Stimulated activated CD8-positive, alpha-beta memory T cell treated with anti-CD3 and anti-CD28 coated beads, Interleukin-12 subunit alpha, Interleukin-12 subunit beta, amount 100 ng/mL, for 24 hours (primary cell): ENCODE data around the gene RNF10.
"Not testable (repeated sequence)": the region's sequence is repeated elsewhere in the genome, so short reads cannot be mapped to it uniquely, and the experiment has no call there.

ENCODE experiments used
- DNase-seq: peaks from one replicate; pipeline ENCODE4 v3.0.0-alpha.2; 2020; ENCODE audit errors: extremely low read depth

Gene RNF10

DNA sequence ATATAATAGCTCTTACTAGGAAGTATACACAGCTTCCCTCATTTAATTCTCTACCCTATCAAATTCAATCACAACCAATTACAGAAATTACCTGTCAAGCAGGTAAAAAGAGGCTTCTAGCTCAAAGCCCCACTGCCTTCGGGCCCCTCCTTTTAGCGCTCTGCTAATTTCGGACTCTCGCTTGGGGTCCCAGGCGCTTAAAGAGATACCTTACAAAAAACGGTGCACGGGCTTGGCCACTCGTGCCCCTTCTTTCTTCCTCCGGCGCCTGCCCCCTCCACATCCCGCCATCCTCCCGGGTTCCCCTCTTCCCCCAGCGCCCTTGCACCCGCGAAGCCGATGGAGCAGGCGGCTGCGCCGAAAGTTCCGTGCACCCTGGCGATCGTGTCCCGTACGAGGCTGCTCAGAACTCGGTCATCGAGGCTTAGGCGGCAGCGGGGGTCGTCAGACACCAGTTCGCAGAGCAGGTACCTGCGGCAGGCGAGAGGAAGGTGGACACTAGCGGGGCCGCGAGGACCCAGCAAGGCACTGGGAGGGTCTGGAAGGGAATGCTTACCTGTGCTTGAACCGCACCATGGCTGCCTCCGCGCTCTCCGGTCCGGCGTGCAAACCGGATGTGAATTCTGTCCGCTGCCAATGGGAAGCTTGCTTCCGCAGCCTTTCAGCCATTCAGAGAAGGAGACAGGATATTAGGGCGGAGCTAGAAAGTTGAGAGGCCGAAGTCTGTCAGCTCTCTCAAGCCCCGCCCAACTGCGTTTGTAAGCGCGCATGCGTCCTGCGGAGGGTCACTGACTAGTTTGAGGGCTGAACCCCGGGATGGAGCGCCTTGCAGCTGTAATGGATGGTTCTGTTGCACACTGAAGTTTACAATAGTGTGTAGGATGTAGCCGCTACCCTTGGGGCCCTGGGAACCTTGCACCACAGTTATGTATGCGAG, 46.9 kb downstream of the RNF10 start, which contains the start of gene POP5:
POP5 (minus strand) TSS at position 616 of the 937 bp plus-strand sequence; CDS start at position 576, 40 bp downstream.
- DNase-seq: peak; percentile 83

DNA sequence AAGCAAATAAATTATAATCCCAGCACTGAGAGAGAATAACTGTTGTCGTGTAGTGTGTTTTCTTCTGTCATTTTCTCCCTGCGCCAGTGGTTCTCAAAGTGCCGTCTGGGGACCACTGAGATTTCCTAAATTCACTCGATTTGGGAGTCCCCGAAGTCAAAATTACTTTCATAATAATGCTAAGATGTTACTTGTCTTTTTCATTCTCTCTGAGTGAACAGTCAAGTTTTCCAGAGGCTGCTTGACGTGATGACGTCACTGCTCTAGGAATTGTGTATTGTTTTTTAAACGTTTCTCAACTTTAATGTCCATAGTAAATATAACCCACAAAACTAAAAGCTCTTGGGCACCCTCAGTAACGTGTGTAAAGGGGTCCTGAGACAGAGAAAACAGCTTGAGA, 47.8 kb downstream of the RNF10 start:
- DNase-seq: no peak

DNA sequence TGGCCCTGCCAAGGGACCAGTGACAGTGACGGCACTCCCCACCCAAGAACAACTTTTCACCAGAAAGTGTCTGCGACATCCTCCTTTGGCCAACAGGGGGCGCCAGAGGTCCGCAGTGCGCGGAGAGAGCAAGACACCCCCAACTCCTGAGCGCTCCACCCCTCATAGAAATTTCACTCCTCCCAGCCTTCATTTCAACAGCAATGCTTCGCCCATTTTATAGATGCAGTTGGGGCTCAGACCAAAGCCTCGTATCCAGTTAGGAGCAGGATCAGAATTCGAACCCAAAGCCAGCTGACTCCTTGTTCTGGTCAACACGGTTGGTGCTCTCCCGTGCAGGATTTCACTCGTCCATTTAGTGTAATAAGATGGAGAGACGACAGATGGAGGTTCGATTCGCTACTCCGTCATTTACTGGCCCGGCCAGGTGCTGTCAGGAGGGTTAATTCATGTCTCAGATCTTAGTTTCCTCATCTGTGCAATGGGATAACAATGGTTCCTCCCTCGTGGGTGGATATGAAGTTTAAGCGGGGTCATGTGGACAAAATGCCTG, 49.4 kb downstream of the RNF10 start:
- peak; percentile 58 for DNase-seq

DNA sequence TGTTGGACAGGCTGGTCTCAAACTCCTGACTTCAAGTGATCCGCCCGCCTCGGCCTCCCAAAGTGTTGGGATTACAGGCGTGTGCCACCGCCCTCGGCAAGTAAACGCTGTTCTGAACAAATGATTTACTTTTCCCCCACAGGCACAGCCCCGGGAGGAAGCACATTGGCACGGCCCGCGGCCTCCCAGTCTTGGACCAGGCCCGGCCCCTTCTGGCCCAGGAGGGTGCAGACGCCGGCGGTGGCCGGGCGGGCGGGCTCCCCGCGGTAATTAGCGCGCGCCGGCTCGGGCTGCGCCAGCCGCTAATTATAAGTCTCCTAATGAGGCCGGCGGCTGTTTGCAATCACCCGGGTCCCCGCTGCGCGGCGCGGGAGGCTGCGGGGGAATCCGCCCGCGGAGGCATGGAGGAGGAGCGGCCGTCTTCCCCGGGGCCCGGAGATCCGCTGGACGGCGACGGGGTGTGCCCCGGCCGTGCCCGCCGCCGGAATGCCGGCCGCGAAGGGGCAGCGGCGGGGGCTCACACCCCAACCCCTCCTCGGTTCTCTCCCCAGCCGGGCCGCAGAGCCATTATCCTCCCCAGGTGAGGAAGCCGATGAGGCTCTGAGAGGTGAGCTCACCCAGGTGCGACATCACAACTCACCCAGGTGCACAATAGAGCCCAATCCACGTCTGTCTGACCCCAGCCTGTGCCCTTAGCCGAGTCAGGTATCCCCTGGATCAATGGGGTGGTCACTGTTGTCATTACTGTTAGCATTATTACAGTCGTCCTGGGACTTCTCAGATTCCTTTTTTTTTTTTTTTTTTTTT, 50.4 kb downstream of the RNF10 start:
- no peak for DNase-seq

DNA sequence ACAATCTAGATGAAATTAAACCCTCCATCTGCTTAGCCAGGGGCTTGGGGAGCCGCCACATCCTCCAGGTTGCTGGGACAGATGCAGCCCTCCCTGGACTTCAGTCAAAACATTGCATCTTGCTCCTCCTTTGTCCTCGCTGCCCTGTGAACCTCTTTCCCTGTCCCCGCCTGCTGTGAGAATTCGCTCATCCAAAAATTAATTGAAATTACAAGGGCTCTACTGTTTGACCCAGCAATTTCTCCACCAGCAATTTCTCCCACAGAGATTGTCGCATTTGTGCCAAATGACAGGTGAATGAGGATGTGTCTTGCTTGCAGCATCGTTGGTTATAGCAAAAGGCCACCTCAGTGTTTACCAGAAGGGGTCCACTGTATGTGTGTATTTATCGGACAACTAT, 52.0 kb downstream of the RNF10 start:
- no peak for DNase-seq

DNA sequence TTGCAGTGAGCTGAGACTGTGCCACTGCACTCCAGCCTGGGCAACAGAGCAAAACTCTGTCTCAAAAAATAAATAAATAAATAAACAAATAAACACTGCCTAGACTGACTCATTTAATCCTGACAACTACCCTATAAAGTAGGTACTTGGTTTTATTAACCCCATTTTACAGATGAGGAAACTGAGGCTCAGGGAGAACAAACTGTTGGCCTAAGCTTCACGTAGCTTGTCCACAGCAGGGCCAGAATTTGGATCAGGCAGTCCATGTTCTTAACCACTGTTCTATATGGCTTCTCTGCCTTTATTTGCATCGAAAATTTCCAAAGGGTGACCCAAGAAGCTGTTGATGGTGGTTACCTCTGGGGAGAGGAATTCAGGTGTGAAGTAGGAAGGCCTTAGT, 52.7 kb downstream of the RNF10 start:
- DNase-seq: no peak

DNA sequence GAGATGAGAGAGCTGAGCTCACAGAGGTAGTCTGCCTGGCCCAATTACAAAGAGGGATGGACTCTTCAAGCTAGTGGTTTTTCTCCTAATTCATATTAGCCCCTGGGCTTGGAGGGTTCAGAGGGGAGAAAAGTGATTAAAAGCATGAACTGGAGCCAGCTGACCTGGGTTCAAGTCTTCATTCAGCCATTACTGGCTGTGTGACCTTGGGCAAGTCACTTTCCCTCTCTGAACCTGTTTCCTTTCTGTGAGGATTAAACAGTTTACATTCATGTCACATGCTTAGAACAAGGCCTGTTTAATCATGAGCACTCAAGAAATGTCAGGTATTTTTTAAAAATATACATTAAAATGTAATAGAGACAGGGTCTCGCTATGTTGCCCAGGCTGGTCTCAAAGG, 54.2 kb downstream of the RNF10 start:
- DNase-seq: no peak

DNA sequence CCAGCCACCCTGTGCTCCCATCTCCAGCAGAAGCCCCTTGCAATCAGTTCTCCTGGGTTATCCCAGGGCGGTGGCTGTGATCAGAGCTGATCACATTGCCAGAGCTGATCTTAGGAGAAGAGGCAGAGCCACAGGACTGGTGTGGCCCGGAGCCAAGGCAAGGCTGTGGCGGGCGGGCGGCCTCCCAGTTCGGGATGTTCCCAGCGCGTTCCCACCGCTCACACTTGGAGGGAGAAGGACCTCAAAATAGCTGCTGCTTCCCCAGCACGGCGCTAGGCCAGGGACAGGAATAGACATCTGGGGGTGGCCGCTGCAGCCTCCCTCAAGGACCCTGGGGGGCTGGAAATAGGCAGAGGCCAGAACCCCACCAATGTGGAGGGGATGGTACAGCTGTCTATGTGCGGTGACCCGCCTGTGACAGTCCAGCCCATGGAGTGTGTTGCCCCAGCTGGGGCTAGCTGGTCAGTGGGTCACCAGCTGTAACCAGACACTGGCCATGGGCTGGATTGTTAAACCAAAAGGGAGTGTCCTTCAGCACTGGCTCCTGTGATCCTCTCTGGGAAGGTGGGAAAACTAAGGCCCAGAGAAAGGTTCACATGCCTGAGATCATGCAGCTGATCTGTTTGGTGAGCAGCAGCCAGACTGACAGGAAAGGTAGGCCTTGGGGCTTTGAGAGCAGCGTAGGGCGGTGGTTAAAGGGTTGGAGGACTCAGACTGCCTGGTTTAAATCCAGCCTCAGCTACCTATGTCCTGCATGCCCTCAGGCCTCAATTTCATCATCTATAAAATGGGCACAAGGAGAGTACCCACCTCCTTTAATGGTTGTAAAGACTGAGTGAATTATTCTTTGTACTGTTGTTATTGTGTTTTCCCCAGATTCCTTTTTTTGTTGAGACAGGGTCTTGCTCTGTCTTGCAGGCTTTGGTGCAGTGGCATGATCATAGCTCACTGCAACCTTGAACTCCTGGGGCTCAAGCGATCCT, 55.1 kb downstream of the RNF10 start:
- no peak for DNase-seq

DNA sequence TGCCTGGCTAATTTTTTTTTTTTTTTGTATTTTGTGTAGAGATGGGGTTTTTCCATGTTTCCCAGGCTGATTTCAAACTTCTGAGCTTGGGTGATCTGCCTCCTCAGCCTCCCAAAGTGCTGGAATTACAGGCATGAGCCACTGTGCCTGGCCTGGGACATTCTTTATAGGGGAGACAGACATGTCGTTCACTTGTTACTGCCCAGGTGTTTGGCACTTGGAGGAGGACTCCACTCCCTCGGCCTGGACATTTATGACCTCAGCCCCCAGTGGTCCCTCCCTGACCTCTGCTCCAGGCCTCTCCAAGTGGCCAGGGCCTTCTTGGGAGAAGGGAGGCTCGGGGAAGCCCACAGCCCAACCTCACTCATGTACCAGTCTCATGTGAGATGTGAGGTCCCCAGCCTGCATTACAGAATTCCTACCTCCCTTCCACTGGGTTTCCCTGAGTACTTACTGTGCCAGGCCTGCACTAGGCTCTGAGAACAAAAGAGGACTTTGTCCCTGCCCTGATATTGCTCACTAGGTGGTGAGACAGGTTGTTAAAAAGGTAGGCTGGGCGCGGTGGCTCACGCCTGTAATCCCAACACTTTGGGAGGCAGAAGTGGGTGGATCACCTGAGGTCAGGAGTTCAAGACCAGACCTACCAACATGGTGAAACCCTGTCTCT, 56.7 kb downstream of the RNF10 start:
- no peak for DNase-seq

DNA sequence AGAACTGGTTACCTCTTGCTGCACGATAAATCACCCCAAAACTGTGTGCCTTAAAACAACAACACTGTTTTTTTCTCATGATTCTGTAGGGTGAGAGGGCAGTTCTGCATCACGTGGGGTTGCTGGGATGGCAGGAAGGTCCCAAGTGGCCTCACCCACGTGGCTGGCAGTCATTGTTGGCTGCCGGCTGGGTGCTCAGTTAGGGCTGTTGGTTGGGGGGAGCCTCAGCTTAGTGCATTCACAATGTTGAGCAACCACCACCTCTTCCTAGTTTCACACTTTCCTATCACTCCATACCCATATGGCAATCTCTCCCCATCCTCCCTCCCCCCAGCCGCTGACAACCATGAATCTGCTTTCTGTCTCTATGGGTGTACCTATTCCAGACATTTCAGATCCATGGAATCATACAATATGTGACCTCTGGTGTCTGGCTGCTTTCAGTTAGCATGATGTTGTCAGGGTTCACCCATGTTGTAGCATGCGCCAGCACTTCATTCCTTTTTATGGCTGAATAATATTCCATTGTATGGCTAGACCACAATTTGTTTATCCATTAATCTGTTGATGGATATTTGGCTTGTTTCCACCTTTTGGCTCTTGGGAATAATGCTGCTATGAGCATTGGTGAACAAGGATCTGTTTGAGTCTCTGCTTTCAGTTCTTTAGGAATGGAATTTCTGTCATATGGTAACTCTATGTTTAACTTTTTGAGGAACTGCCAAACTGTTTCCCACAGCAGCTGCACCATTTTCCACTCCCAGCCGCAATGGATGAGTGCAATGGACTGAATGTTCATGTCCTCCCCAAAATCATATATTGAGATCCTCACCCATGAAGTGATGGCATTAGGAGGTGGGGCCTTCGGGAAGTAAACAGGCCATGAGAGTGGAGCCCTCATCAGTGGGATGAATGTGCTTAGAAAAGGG, 58.2 kb downstream of the RNF10 start:
- no peak for DNase-seq

DNA sequence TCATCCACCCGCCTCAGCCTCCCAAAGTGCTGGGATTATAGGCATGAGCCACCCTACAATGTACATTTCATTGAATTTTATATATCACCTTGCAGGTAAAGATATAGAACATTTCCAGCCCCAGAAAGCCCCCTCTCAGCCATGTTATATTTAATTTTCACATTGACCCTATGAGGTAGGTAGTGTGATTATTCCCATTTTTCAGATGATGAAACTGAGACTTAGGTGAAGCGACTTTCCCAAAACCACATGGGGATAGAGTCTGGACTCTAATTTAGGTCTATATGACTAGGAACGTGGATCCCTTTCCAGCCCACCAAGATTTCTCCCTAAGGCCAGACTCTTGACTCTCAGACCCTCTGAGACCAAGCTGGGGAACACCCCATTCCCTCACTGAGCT, 62.7 kb downstream of the RNF10 start:
- no peak for DNase-seq

DNA sequence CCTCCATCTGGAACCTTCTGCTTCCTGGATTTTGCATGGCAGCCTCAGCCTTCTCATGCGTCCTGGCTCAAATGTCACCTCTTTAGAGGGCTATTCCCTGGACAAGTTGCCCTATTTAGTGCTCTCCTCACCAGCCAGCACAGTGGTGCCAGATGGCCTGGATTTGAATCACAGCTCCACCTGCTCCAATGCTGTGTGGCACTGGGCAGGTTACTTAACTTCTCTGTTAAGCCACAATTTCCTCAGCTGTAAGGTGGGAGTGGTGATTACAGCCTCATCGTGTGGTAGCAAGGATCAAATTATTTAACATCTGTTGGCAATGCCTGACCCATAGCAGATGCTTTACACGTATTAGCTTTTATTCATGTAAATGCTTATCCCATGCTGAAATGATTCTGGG, 63.7 kb downstream of the RNF10 start:
- no peak for DNase-seq

DNA sequence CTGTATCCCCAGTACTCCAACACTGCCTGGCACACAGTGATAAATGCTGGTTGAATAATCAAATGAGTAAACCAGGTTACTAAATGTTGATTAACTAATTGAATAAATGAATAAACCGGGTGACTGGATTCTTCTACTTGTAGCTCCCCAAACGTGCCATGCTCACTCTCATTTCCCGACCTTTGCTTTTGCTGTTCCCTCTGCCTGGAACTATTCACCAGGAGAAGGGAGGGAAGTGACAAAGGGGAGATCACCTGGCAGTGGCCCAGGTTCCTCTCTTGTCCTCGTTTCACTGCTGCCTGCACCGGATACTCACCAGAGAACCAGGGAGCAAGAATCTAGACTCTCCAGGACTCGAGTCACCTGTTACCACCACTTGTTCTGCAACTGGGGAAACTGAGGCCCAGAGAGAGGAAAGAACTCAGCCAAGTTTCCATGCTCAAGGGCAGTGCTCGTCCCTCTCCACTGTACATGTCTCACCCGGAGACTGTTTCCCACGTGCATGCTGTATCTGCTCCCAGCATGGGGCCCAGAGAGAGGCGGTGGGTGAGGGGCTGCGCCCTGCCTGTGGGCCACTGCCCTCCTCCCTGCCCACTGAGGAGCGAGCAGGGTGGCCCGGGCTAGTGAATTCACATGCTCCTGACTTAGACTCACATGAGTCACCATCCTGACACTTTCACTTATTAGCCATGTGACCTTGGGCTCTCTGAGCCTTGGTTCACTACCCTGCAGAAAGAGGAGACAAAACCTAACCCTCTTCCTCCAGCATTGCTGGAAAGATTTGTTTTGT, 64.7 kb downstream of the RNF10 start:
- DNase-seq: no peak

DNA sequence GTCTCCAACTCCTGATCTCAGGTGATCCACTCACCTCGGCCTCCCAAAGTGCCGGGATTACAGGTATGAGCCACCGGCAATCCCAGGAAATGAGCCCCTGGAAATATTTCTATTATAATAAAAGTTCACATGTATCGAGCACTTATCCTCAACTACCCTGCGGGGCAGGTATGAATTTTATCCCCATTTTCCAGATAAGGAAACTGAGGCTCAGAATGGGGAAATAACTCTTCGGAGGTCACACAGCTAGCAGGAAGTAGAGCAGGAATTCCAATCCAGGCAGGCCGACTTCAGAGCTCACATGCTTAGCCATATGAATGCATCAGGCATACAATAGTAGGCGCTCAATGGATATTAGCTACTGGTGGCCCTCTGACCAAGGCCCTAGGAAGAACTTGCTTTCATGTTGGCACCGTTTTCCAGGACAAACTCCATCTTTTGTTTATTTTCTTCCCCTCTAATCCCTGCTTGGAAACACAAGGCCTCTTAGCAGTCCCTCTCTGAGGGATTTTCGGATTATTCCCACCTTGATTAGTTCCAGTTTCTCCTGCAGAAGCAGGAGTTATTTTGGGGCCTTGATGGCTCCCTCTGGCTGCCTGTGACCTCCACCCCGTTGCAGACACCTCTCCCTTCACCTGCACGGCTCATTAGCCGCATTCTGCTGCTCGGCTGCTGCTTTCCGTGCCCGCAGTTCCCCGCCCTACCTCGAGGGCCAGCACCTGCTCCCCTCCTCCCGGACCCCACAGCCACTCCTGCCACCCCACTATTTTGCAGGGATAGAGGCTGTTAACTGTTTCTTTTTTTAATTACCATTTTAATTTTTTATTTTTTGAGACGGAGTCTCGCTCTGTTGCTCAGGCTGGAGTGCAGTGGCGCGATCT, 65.8 kb downstream of the RNF10 start:
- DNase-seq: no peak

DNA sequence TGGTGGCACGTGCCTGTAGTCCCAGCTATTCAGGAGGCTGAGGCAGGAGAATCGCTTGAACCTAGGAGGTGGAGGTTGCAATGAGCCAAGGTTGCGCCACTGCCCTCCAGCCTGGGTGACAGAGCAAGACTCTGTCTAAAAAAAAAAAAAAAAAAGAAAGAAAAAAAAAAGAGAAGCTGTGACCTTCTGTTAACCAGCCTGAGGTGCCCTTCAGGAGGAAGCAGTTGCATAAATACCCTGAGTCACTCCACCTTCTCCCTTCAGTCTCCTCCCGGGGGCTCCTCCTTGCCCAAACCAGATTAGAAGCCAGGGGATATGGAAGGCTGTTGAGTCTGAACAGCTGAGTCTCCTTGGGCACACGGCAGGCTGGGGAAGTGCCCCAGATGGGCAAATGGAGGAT, 68.3 kb downstream of the RNF10 start:
- DNase-seq: not testable (repeated sequence)

DNA sequence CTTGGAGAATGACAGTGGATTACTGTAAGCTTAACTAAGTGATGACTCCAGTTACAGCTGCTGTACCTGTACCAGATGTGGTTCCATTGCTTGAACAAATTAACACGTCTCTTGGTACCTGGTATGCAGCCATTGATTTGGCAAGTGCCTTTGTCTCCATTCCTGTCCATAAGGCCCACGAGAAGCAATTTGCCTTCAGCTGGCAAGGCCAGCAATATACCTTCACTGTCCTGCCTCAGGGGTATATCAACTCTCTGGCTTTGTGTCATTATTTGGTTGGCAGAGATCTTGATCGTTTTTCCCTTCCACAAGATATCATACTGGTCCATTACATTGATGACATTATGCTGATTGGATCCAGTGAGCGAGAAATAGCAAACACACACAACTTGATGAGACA, 76.4 kb downstream of the RNF10 start:
- no peak for DNase-seq

DNA sequence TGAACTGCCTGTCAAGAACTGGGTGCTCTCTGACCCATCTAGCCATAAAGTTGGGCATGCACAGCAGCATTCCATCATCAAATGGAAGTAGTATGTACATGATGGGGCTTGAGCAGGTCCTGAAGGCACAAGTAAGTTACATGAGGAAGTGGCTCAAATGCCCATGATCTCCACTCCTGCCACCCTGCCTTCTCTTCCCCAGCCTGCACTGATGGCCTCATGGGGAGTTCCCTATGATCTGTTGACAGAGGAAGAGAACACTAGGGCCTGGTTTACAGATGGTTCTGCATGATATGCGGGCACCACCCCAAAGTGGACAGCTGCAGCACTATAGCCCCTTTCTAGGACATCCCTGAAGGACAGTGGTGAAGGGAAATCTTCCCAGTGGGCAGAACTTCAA, 77.4 kb downstream of the RNF10 start:
- not testable (repeated sequence) for DNase-seq

DNA sequence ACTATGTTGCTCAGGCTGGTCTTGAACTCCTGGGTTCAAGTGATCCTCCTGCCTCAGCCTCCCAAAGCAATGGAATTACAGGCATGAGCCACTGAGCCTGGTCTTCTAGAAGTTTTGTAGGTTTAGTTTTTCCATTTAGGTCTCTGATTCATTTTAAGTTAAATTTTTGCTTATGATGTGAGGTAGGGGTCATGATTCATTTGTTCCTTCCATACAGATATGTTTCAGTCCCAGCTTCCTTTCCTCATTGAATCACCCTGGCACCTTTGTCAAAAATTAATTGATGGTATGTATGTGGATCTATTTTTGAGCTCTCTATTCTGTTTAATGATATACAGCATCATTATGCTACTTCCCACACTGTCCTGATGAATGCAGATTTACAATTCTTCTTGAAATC, 80.7 kb downstream of the RNF10 start:
- no peak for DNase-seq
